Measurements from ENCODE around the gene SCAND1.
"Not testable (repeated sequence)": the region's sequence is repeated elsewhere in the genome, so short reads cannot be mapped to it uniquely, and the experiment has no call there.

Gene SCAND1

DNA sequence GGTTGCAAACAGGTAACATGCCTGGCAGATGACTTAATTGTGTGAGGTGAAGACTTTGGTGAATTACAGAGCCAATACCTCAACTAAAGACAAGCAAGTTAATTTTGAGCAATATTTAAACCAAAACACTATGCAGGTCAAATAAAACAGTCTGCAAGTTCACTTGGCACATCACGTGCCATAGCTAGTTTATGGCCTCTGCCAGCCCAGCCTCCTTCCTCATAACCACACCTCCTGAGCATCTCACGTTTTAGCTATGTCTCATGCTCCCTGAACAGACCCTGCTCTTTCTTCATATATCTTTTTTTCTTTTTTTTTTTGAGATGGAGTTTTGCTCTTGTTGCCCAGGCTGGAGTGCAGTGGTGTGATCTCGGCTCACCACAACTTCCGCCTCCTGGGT lies 9.6 kb upstream of the SCAND1 start:
- TF ChIP-seq CTCF (IDR thresholded peaks at IDR 0.05; ENCODE audit: low read depth, low read length, missing control alignments), result no peak
- no peak overlapping the region for H3K4me3 ChIP-seq (ENCODE audit: low read depth, low read length)
- DNase-seq (ENCODE audit: low read depth), result no peak

GRCh38 chr20:35959291-35959690 lies 5.0 kb upstream of the SCAND1 start:
- H3K4me3 ChIP-seq (ENCODE audit: low read depth, low read length); DNase-seq (ENCODE audit: low read depth): not testable (repeated sequence)

DNA sequence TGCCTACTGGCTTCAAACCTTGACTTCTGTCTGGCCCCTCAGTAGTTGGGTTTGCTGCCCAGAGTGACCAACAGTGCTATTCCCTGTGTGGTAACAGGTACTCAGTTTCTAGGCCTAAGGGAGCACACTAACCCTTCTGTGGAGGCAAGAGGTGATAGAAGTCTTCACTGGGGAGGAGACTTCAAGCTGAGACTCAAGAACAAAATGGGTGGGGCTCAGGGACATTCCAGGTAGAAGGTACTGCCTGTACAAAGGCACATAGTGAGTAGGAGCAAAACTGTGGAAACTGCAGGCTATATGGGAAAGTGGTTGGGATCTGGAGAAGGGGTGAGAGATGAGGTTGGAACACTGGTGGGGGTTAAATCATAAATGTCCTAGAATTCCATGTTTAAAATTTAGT lies 2.3 kb upstream of the SCAND1 start:
- no peak overlapping the region for H3K4me3 ChIP-seq (ENCODE audit: low read depth, low read length)
- no peak for DNase-seq (ENCODE audit: low read depth)
- TF ChIP-seq CTCF (IDR thresholded peaks at IDR 0.05; ENCODE audit: low read depth, low read length, missing control alignments), result no peak

GRCh38 chr20:35954907-35955251 lies 577 bp upstream of the SCAND1 start:
- TF ChIP-seq CTCF (IDR thresholded peaks at IDR 0.05; ENCODE audit: low read depth, low read length, missing control alignments), result no peak
- peak overlapping the region; percentile 81 for H3K4me3 ChIP-seq (ENCODE audit: low read depth, low read length)
- no peak for DNase-seq (ENCODE audit: low read depth)

GRCh38 chr20:35953387-35954199 lies 709 bp downstream of the SCAND1 start:
- peak overlapping the region; percentile 81 for H3K4me3 ChIP-seq (ENCODE audit: low read depth, low read length)
- DNase-seq (ENCODE audit: low read depth), result no peak
- TF ChIP-seq CTCF (IDR thresholded peaks at IDR 0.05; ENCODE audit: low read depth, low read length, missing control alignments), result no peak

DNA sequence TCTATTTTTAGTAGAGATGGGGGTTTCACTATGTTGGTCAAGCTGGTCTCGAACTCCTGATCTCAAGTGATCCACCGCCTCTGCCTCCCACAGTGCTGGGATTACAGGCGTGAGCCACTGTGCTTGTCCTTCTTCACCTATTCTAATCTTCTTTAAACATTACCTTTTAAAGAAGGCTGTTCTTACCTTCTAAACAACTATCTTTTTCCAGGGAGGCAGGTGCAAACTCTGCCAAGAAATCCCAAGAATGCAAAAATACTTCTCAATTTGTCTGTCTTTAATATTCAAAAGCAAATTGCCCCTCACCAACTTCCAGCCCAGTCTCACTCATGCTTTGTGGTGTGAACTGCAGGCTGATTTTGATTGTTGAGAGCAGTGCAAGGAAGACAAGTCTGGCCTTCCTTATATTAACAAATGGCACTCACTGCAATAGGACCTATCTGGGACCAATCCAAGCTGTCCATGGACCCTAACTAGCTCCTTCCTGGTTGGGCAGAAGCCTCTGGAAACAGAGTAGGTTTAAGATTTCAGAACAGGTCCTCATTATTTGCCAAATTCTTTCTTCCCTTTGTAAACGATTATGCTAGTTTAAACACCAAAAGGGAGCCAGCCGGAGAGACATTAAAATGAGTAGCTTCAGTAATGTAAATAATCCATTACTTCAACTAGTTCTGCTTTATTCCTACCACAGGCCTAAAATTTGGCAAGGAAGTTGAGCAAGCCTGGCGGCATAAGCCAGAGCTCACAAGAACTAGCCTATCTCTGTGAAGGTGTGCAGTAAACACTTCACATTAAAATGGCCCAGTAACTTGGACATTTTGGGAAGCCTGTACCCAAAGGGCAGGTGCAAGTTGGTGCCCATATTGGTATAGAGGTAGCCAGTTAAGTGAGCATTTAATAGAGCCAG lies 1.6 kb downstream of the SCAND1 start:
- H3K4me3 ChIP-seq (ENCODE audit: low read depth, low read length), result peak overlapping the region; percentile 81
- DNase-seq (ENCODE audit: low read depth), result no peak
- TF ChIP-seq CTCF (IDR thresholded peaks at IDR 0.05; ENCODE audit: low read depth, low read length, missing control alignments), result no peak

DNA sequence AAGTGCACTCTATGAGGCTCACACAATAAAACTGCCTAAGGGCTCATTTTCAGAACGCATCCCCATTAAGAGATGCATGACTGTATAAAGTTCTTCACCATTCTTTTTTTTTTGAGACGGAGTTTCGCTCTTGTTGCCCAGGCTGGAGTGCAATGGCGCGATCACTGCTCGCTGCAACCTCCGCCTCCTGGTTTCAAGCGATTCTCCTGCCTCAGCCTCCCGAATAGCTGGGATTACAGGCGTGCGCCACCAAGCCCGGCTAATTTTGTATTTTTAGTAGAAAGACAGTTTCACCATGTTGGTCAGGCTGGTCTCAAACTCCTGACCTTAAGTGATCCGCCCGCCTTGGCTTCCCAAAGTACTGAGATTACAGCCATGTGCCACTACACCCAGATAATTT lies 2.2 kb downstream of the SCAND1 start:
- DNase-seq (ENCODE audit: low read depth), result not testable (repeated sequence)
- H3K4me3 ChIP-seq (ENCODE audit: low read depth, low read length), result peak overlapping the region; percentile 81

DNA sequence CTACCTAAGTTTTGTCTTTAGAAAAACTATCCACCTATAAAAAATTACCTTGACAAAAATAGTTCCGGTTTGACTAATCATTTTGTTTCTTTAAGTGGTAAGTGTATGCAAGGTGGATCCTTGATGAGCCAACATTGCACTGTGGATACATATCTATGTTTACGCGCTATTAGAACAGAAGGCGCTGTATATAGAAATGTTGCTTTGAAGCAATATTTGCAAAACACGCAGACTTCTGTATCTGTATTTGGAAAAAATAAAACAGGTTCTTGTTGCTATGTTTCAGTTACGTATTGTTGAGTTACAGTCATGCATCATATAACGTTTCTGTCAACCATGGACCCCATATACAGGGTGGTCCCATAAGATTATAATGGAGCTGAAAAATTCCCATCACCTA lies 4.2 kb downstream of the SCAND1 start:
- TF ChIP-seq CTCF (IDR thresholded peaks at IDR 0.05; ENCODE audit: low read depth, low read length, missing control alignments), result no peak
- H3K4me3 ChIP-seq (ENCODE audit: low read depth, low read length), result no peak overlapping the region
- no peak for DNase-seq (ENCODE audit: low read depth)

Data from GM12864 (cell line).